Adrenal gland (tissue), 5 donors: ENCODE measurements around the gene WWP2.
"Not testable (repeated sequence)": the region's sequence is repeated elsewhere in the genome, so short reads cannot be mapped to it uniquely, and the experiment has no call there.

Experiments
- POLR2A ChIP-seq, 2 donors: fragments of 450-650 bp; IDR thresholded peaks; one replicate each; pipeline ENCODE4 v1.6.1; 2017; ENCODE audit warnings: antibody characterized with exemption in 2 of 2, mild to moderate bottlenecking in 2 of 2, moderate library complexity in 1 of 2
- TF ChIP-seq, protein P1 (sequence below), 6 experiments: fragments of 450-650 bp in 4 of 6; fragments of 200-600 bp in 2 of 6; sonication (generic) in 1 of 6; IDR thresholded peaks; 1 replicate in 5 of 6; 2 replicates in 1 of 6; pipeline versions ENCODE4 v1.5.1 to v1.8.0; 2016 to 2021; ENCODE audit warnings: antibody characterized with exemption in 6 of 6, mild to moderate bottlenecking in 2 of 6, moderate library complexity in 1 of 6
- donor health status: DM: no; HTN: no; CAD: no.

DNA sequence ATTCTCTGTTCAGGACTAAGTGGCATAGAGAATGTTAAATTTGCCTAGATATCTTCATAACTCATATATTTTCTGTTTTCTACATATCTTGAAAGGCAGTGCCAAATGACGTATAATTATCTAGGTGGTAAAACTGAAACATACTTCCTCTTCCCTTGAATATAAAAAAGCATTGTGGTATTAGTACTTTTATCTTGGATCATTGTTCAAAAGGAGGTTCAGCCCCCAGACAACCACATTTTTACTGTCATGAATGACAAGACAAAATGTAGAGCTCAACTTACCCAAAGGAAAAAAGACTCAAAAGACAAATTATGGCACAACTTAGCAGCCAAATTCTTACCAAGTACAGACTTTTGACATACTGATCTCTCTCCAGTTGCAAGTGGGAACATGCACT, 223.1 kb downstream of the WWP2 start:
- TF ChIP-seq, protein P1, sequence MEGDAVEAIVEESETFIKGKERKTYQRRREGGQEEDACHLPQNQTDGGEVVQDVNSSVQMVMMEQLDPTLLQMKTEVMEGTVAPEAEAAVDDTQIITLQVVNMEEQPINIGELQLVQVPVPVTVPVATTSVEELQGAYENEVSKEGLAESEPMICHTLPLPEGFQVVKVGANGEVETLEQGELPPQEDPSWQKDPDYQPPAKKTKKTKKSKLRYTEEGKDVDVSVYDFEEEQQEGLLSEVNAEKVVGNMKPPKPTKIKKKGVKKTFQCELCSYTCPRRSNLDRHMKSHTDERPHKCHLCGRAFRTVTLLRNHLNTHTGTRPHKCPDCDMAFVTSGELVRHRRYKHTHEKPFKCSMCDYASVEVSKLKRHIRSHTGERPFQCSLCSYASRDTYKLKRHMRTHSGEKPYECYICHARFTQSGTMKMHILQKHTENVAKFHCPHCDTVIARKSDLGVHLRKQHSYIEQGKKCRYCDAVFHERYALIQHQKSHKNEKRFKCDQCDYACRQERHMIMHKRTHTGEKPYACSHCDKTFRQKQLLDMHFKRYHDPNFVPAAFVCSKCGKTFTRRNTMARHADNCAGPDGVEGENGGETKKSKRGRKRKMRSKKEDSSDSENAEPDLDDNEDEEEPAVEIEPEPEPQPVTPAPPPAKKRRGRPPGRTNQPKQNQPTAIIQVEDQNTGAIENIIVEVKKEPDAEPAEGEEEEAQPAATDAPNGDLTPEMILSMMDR (IDR thresholded peaks at IDR 0.05): not testable (repeated sequence)
- not testable (repeated sequence) for TF ChIP-seq POLR2A (IDR thresholded peaks at IDR 0.05)
